ENCODE measurements around the gene HEXD. TPM values are rescaled to one million over a fixed set of nuclear protein-coding genes. Genes with fewer than 3 reads are reported as not detected.
A peak's percentile ranks its signal among the peaks of the same experiment; 100 is the strongest.
"Not testable (repeated sequence)": the region's sequence is repeated elsewhere in the genome, so short reads cannot be mapped to it uniquely, and the experiment has no call there.

The HEXD gene
- polyA plus RNA-seq, 1 donor from 2014 or later: 23.2 TPM

DNA sequence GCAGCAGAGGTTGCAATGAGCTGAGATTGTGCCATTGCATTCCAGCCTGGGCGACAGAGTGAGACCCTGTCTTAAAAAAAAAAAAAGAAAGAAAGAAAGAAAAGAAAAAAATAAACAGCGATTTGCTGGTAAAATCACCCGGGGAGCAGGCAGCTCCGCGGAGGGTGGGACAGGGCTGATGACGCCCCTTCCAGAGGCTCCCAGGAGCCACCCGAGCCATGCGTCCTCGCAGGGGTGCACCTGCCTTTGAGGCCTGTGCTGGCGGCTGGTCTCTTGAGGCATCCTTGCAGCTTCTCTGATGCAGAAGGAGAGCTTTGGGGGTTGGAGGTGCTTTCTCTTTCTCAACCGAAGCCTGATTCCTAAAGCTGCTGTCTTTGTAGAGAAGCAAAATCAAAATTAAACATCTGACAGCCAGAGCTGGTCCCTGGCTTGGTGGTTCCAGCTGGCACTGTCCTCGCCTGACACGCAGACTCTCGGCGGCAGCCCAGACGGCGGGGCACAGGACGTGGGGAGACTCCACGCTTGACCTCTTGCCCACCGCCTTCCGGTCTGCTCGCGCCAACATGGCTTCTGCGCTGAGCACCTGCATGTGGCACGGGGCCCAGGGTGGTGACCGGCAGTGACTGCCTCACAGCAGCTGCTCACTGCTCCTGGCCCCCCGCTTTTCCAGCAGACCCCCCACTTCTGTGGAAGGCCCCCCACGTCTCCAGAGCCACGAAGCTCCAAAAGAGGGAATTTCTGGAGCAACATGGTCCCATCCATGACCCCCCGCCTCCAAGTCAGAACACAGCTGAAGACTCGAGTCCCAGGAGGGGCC is 40.0 kb upstream of the HEXD start:
- Mint-ChIP-seq H3K9me3 (no peaks in the 10 kb centered on the region), H3K27me3 (peaks cover 19% of the 10 kb centered on the region), H3K4me3 (no peak overlapping the region), H3K27ac (no peak overlapping the region), H3K4me1 (peaks cover 2 to 5% (median 3%) of the 10 kb centered on the region in 3 donors), H3K36me3 (no peaks in the 10 kb centered on the region)

DNA sequence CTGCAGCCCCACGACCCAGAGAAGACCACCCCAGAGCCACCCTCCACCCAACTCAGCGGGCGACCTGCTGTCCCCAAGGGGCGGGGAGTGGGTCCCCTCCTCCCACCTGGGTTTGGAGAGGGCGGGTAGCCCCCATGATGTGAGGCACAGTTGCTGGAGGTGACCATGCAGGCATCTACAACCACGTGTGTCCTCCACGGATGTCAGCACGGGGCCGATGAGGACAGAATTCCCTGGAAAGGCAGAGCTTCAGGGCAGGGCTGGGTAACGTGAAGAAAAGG is 39.5 kb upstream of the HEXD start:
- Mint-ChIP-seq H3K36me3 (no peaks in the 10 kb centered on the region), H3K4me1 (peaks cover 0 to 3% (median 2%) of the 10 kb centered on the region in 3 donors), H3K9me3 (no peaks in the 10 kb centered on the region), H3K27me3 (peaks cover 19% of the 10 kb centered on the region), H3K4me3 (no peak overlapping the region), H3K27ac (no peak overlapping the region)

GRCh38 chr17:82380860-82381702 is 37.1 kb upstream of the HEXD start:
- H3K27me3 Mint-ChIP-seq: peaks cover 19% of the 10 kb centered on the region
- H3K4me1 Mint-ChIP-seq: peaks cover 0 to 3% (median 2%) of the 10 kb centered on the region in 3 donors
- H3K9me3 Mint-ChIP-seq: no peaks in the 10 kb centered on the region
- peak overlapping the region in 1 of 3 donors; percentile 27 for H3K27ac Mint-ChIP-seq
- no peaks in the 10 kb centered on the region for H3K36me3 Mint-ChIP-seq
- peak overlapping the region in 1 of 4 donors; percentile 2 for H3K4me3 Mint-ChIP-seq

DNA sequence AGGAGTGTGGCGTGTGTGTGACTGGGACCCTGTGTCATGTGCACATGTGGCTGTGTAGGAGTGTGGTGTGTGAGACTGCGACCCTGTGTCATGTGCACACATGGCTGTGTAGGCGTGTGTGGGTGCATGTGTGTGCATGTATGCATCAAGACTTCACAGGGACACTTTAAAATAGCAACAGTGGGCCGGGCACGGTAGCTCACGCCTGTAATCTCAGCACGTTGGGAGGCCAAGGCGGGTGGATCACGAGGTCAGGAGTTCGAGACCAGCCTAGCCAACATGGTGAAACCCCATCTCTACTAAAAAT is 36.5 kb upstream of the HEXD start:
- H3K9me3 Mint-ChIP-seq, H3K36me3 Mint-ChIP-seq, H3K4me1 Mint-ChIP-seq: not testable (repeated sequence)
- H3K4me3 Mint-ChIP-seq: peak overlapping the region in 1 of 4 donors; percentile 2
- peaks cover 15% of the 10 kb centered on the region for H3K27me3 Mint-ChIP-seq
- peak overlapping the region in 1 of 3 donors; percentile 27 for H3K27ac Mint-ChIP-seq

DNA sequence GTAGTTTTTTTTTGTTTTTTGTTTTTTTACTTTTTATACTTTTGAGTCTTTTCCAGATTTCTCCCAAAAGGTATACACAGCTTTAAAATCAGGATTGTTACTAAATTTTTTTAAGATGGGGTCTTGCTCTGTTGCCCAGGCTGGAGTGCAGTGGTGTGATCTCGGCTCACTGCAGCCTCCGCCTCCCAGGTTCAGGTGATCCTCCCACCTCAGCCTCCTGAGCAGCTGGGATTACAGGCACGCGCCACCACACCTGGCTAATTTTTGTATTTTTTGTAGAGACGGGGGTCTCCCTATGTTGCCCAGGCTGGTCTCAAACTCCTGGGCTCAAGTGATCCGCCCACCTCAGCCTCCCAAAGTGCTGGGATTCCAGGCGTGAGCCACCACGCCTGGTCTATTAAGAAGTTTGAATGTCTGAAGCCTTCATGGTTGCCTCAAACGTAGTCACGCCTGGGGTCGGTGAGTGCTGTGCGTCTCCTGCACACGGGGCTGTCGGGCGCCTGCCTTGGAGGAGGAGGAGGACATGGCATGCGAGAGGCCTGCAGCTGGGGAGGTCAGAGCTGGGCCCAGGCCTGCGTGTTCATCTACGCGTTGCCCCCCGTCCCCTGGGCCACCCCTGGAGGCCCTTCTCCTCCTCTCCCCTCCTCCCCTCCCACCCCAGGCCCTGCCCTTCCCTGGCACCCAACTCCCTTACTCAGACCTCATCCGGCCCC is 35.8 kb upstream of the HEXD start:
- H3K4me1 Mint-ChIP-seq, H3K9me3 Mint-ChIP-seq, H3K27ac Mint-ChIP-seq, H3K4me3 Mint-ChIP-seq, H3K36me3 Mint-ChIP-seq: not testable (repeated sequence)
- peaks cover 16% of the 10 kb centered on the region for H3K27me3 Mint-ChIP-seq

- H3K4me1 Mint-ChIP-seq: peaks cover 0 to 3% (median 2%) of the 10 kb centered on the region in 3 donors
Observed at GRCh38 chr17:82382933-82383255, 35.3 kb upstream of the HEXD start.

DNA sequence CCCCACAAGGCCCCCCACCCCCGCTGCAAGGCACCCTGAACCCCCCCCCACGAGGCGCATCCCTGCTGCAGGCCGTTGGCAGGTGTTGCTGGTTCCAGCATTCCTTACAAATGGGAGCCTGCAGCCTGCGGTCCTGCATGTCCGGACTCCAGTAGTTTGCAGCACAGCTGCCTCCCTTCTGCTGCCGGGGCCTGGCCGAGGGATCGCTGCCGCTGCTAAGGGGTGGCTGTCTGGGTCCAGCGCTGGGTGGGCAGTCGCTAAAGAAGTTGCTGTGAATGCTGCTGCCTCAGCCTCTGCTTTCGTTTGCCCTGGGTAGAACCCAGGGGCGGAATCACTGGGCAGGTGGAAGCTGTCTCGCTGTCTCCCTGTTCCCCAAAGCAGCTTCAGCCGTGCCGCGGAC is 34.7 kb upstream of the HEXD start:
- H3K4me3 Mint-ChIP-seq: no peak overlapping the region
- peaks cover 16% of the 10 kb centered on the region for H3K27me3 Mint-ChIP-seq
- no peak overlapping the region for H3K27ac Mint-ChIP-seq
- H3K36me3 Mint-ChIP-seq: no peaks in the 10 kb centered on the region
- no peaks in the 10 kb centered on the region for H3K9me3 Mint-ChIP-seq
- peaks cover 0 to 3% (median 2%) of the 10 kb centered on the region in 3 donors for H3K4me1 Mint-ChIP-seq

More at GRCh38 chr17:82382933-82383255, 35.3 kb upstream of the HEXD start:
- Mint-ChIP-seq H3K27ac (no peak overlapping the region), H3K36me3 (no peaks in the 10 kb centered on the region), H3K4me3 (no peak overlapping the region), H3K9me3 (no peaks in the 10 kb centered on the region), H3K27me3 (peaks cover 16% of the 10 kb centered on the region)

DNA sequence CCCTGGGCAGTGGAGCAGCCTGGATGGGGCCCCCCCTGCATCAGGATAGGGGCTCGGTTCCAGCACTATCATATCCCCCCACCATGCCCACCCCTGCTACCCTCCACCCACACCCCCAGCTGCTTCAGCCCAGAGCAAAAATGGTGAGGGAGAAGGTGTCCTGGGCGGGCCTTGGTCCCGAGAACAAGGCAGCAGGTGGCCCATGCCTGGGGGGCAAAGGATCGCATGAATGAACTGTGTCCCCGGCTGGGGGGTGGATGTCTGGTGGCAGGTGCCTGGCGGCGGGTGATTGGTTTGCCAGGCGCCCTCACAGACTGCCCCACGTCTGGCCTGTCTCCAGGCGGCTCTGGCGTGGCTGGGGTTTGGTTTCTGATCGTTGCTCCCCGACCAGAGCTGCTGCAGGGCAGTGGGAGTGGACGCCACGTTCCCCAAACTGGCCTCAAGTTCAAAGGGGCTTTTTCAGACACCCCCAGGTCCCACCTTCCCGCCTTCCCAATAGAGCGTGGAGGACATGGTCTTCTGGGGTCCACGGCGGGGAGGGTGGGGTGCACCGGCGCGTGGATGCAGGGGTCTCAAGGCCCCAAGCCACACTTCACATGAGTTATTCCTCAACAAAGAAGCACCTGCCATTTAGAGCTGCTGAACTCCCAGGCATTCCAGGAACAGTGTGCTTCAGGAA is 34.0 kb upstream of the HEXD start:
- peaks cover 0 to 3% (median 2%) of the 10 kb centered on the region in 3 donors for H3K4me1 Mint-ChIP-seq
- no peak overlapping the region for H3K4me3 Mint-ChIP-seq
- no peak overlapping the region for H3K27ac Mint-ChIP-seq
- H3K27me3 Mint-ChIP-seq: peaks cover 13% of the 10 kb centered on the region
- peaks cover 2% of the 10 kb centered on the region for H3K36me3 Mint-ChIP-seq
- H3K9me3 Mint-ChIP-seq: no peaks in the 10 kb centered on the region

DNA sequence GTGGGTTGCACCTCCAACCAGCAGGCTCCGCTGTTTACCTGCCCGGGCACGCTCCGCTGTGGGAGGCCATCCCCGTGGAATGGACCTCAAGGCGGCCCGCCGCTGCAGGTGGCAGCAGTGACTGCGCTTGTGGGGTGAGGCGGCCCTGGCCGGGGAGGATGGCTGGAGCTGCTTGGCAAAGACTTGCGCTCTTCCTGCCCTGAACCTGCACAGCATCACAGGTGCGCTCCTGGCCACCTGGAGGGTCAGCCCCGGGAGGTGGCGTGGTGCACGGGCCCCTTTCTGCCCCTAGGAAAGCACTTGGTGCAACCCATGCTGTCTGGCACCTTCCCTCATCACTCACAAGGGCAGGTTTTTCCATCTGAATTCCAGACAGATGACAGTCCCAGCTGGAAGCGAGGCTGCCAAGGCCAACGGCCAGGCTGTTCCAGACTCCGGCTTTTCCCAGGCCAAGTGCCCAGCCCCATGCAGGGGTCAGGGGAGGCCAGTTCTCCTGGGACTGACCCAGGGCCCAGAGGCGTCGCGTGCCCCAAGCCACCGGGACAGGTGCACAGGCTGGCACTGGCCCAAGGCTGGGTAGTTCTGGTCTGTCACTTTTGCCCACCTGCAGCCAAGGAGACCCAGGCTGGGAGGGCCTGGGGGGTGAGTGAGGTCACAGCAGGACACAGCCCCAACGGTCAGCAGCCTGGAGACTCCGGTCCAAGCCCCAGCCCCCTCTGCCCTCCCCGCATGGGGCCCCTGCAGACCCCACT is 33.2 kb upstream of the HEXD start:
- Mint-ChIP-seq H3K4me1 (peaks cover 0 to 3% (median 2%) of the 10 kb centered on the region in 3 donors), H3K36me3 (peaks cover 2% of the 10 kb centered on the region), H3K27me3 (peaks cover 13% of the 10 kb centered on the region), H3K27ac (no peak overlapping the region), H3K4me3 (no peak overlapping the region), H3K9me3 (no peaks in the 10 kb centered on the region)

GRCh38 chr17:82385559-82386254 is 32.4 kb upstream of the HEXD start:
- H3K4me1 Mint-ChIP-seq: peaks cover 0 to 2% (median 0%) of the 10 kb centered on the region in 3 donors
- no peaks in the 10 kb centered on the region for H3K9me3 Mint-ChIP-seq
- H3K27ac Mint-ChIP-seq: no peak overlapping the region
- peaks cover 2% of the 10 kb centered on the region for H3K36me3 Mint-ChIP-seq
- peaks cover 13% of the 10 kb centered on the region for H3K27me3 Mint-ChIP-seq
- H3K4me3 Mint-ChIP-seq: no peak overlapping the region

DNA sequence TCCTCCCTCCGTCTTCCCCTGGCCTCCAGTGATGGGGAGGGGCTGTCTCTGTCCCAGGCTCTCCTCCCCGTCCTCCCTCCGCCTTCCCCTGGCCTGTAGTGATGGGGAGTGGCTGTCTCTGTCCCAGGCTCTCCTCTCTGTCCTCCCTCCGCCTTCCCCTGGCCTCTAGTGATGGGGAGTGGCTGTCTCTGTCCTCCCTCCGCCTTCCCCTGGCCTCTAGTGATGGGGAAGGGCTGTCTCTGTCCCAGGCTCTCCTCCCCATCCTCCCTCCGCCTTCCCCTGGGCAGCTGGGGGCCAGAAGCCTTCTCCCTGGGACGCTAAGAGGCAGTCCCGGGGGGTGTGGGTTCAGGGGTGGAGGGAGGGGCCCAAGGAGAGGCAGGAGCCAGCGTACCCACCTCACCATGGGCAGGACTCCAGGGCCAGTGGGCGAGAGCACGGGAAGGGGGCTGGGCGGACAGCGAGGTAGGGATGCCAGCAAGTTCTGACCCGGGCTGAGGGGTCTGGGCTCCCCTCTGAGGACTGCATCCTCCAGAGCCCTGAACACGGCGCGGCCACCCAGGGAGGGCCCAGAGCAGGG is 31.8 kb upstream of the HEXD start:
- no peak overlapping the region for H3K27ac Mint-ChIP-seq
- H3K27me3 Mint-ChIP-seq: peaks cover 10% of the 10 kb centered on the region
- peaks cover 2% of the 10 kb centered on the region for H3K36me3 Mint-ChIP-seq
- H3K4me3 Mint-ChIP-seq: no peak overlapping the region
- no peaks in the 10 kb centered on the region for H3K4me1 Mint-ChIP-seq
- no peaks in the 10 kb centered on the region for H3K9me3 Mint-ChIP-seq

- Mint-ChIP-seq H3K27me3 (peaks cover 7% of the 10 kb centered on the region), H3K4me1 (no peaks in the 10 kb centered on the region), H3K9me3 (no peaks in the 10 kb centered on the region), H3K27ac (no peak overlapping the region), H3K36me3 (peaks cover 2% of the 10 kb centered on the region), H3K4me3 (no peak overlapping the region)
Observed at GRCh38 chr17:82386881-82387704, 31.1 kb upstream of the HEXD start.

DNA sequence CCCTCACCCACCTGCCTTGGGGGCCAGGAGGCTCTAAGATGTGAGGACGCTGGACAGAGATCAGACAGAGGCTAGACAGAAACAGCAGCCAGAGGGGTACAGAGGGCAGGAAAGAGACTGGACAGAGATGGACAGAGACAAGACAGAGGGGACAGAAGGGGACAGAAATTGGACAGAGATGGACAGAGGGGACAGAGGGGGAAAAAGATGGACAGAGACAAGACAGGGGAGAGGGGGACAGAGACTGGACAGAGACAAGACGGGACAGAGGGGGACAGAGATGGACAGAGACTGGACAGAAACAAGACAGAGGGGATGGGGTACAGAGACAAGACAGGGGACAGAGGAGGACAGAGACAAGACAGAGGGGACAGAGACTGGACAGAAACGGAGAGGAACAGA is 30.4 kb upstream of the HEXD start:
- Mint-ChIP-seq H3K4me3 (no peak overlapping the region), H3K4me1 (no peaks in the 10 kb centered on the region), H3K9me3 (no peaks in the 10 kb centered on the region), H3K27ac (no peak overlapping the region), H3K27me3 (peaks cover 7% of the 10 kb centered on the region), H3K36me3 (peaks cover 2% of the 10 kb centered on the region)
